H1 (cell line): ENCODE data around the gene KRT83. TPM values are rescaled to one million over a fixed set of nuclear protein-coding genes. Genes with fewer than 3 reads are reported as not detected.

Source experiments
- BACH1 ChIP-seq: IDR thresholded peaks from 2 replicates; pipeline ENCODE4 v1.6.1; 2012; ENCODE audit warnings: low read length, improper control_type of control experiment
- CBX8 ChIP-seq: fragments of 300-800, 300-1000 bp; sonication (generic); IDR thresholded peaks from 2 replicates; pipeline ENCODE4 v1.7.1; 2016; ENCODE audit warnings: low read depth, low read length, borderline replicate concordance
- CHD1 ChIP-seq: IDR thresholded peaks from 2 replicates; pipeline ENCODE4 v1.6.1; 2012; ENCODE audit warnings: low read depth, low read length, improper control_type of control experiment
- CREB1 ChIP-seq: IDR thresholded peaks from 2 replicates; pipeline ENCODE4 v1.6.1; 2012; ENCODE audit warnings: inconsistent platforms
- POLR2A ChIP-seq, 2 experiments: IDR thresholded peaks; 1 replicate in 1 of 2; 2 replicates in 1 of 2; pipeline ENCODE4 v1.6.1; 2011; ENCODE audit warnings: low read depth in 2 of 2, low read length in 2 of 2, mild to moderate bottlenecking in 2 of 2; ENCODE audit errors: control extremely low read depth in 1 of 2
- SUZ12 ChIP-seq: fragments of 200-600 bp; sonication (generic); IDR thresholded peaks from 2 replicates; pipeline ENCODE4 v1.6.1; 2012; ENCODE audit warnings: mild to moderate bottlenecking, inconsistent platforms, low read length, moderate library complexity, mixed read lengths
- polyA plus RNA-seq, 7 experiments: library from polyadenylated mRNA; depleted of rRNA in 3 of 7; stranded (reverse) in 5 of 7; unstranded in 2 of 7; fragments of >200 nt in 5 of 7; fragments of 200-250 nt in 2 of 7; gene quantifications; 1 replicate in 5 of 7; 2 replicates in 1 of 7; 4 replicates in 1 of 7; pipeline versions ENCODE4 v1.2.1 to v1.2.3, GENCODE V29; 2011 to 2013; ENCODE audit warnings: missing spikeins in 2 of 7, mixed read lengths in 2 of 7
- total RNA-seq: library from RNA; stranded (reverse); fragmentation: NEBNext Ultra II Directional; extraction: Animal tissue kit (Norgen Biotek cat#: 25700); gene quantifications from 2 replicates; pipeline ENCODE4 v1.2.1, GENCODE V29; 2021
- TF ChIP-seq, protein P1 (sequence below): fragments of 300-600 bp; sonication (generic); IDR thresholded peaks from 2 replicates; pipeline ENCODE4 v1.7.1; 2012; ENCODE audit warnings: low read length, moderate library complexity, mild to moderate bottlenecking, inconsistent platforms; ENCODE audit not compliant: insufficient replicate concordance

Gene KRT83
- total and polyA plus RNA-seq, 2 of the 8 experiments (the other 6 are each of a cell fraction or from before 2014, with no cell fraction given), result not detected

DNA sequence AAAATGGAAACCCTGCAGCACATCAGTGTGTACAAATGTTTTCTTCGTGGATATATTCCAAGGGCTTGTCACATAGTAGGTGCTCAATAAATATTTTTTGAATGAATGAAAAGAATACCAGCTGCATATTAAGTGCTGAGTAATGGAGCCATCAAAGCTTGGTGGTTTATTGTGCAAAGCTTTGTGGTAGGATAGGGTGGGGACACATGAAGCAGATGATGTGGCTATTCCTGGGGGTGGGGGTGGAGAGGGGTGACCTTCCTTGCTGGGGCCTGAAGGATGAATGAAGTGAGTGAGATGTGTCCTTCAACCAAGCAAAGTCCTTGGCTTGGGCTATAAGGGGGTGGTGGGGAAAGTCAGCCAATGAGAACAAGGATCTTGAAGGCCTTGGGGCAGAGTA lies 25.5 kb downstream of the KRT83 start (continued):
- TF ChIP-seq, protein P1, sequence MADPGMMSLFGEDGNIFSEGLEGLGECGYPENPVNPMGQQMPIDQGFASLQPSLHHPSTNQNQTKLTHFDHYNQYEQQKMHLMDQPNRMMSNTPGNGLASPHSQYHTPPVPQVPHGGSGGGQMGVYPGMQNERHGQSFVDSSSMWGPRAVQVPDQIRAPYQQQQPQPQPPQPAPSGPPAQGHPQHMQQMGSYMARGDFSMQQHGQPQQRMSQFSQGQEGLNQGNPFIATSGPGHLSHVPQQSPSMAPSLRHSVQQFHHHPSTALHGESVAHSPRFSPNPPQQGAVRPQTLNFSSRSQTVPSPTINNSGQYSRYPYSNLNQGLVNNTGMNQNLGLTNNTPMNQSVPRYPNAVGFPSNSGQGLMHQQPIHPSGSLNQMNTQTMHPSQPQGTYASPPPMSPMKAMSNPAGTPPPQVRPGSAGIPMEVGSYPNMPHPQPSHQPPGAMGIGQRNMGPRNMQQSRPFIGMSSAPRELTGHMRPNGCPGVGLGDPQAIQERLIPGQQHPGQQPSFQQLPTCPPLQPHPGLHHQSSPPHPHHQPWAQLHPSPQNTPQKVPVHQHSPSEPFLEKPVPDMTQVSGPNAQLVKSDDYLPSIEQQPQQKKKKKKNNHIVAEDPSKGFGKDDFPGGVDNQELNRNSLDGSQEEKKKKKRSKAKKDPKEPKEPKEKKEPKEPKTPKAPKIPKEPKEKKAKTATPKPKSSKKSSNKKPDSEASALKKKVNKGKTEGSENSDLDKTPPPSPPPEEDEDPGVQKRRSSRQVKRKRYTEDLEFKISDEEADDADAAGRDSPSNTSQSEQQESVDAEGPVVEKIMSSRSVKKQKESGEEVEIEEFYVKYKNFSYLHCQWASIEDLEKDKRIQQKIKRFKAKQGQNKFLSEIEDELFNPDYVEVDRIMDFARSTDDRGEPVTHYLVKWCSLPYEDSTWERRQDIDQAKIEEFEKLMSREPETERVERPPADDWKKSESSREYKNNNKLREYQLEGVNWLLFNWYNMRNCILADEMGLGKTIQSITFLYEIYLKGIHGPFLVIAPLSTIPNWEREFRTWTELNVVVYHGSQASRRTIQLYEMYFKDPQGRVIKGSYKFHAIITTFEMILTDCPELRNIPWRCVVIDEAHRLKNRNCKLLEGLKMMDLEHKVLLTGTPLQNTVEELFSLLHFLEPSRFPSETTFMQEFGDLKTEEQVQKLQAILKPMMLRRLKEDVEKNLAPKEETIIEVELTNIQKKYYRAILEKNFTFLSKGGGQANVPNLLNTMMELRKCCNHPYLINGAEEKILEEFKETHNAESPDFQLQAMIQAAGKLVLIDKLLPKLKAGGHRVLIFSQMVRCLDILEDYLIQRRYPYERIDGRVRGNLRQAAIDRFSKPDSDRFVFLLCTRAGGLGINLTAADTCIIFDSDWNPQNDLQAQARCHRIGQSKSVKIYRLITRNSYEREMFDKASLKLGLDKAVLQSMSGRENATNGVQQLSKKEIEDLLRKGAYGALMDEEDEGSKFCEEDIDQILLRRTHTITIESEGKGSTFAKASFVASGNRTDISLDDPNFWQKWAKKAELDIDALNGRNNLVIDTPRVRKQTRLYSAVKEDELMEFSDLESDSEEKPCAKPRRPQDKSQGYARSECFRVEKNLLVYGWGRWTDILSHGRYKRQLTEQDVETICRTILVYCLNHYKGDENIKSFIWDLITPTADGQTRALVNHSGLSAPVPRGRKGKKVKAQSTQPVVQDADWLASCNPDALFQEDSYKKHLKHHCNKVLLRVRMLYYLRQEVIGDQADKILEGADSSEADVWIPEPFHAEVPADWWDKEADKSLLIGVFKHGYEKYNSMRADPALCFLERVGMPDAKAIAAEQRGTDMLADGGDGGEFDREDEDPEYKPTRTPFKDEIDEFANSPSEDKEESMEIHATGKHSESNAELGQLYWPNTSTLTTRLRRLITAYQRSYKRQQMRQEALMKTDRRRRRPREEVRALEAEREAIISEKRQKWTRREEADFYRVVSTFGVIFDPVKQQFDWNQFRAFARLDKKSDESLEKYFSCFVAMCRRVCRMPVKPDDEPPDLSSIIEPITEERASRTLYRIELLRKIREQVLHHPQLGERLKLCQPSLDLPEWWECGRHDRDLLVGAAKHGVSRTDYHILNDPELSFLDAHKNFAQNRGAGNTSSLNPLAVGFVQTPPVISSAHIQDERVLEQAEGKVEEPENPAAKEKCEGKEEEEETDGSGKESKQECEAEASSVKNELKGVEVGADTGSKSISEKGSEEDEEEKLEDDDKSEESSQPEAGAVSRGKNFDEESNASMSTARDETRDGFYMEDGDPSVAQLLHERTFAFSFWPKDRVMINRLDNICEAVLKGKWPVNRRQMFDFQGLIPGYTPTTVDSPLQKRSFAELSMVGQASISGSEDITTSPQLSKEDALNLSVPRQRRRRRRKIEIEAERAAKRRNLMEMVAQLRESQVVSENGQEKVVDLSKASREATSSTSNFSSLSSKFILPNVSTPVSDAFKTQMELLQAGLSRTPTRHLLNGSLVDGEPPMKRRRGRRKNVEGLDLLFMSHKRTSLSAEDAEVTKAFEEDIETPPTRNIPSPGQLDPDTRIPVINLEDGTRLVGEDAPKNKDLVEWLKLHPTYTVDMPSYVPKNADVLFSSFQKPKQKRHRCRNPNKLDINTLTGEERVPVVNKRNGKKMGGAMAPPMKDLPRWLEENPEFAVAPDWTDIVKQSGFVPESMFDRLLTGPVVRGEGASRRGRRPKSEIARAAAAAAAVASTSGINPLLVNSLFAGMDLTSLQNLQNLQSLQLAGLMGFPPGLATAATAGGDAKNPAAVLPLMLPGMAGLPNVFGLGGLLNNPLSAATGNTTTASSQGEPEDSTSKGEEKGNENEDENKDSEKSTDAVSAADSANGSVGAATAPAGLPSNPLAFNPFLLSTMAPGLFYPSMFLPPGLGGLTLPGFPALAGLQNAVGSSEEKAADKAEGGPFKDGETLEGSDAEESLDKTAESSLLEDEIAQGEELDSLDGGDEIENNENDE, result no peak
- TF ChIP-seq CHD1 (no peak), POLR2A (IDR thresholded peaks at IDR 0.05; ENCODE audit: control extremely low read depth in 1 of 2, low read depth in 2 of 2, low read length in 2 of 2) (no peak), SUZ12 (no peak), CREB1 (no peak), BACH1 (no peak), CBX8 (no peak)
- TF ChIP-seq, all 59 proteins: peak for 0
